Mucosa of stomach (tissue), 1 donor: ENCODE data around the gene SLC14A1.

Experiments used
- H3K27me3 ChIP-seq: one replicate; pipeline ENCODE4 v1.7.0; 2013; ENCODE audit warnings: mild to moderate bottlenecking, low read length; ENCODE audit not compliant: control insufficient read depth, insufficient read depth
- H3K36me3 ChIP-seq: one replicate; pipeline ENCODE4 v1.7.0; 2013; ENCODE audit warnings: low read length; ENCODE audit not compliant: control insufficient read depth, insufficient read depth
- H3K4me1 ChIP-seq: one replicate; pipeline ENCODE4 v1.7.0; 2013; ENCODE audit warnings: mild to moderate bottlenecking, low read length; ENCODE audit not compliant: control insufficient read depth, insufficient read depth
- H3K4me3 ChIP-seq: one replicate; pipeline ENCODE4 v1.7.0; 2013; ENCODE audit warnings: low read length
- H3K9ac ChIP-seq: one replicate; pipeline ENCODE4 v1.7.0; 2013; ENCODE audit warnings: mild to moderate bottlenecking, low read length, moderate library complexity
- H3K9me3 ChIP-seq: one replicate; pipeline ENCODE4 v1.7.0; 2013; ENCODE audit warnings: mild to moderate bottlenecking, low read length, moderate library complexity; ENCODE audit not compliant: control insufficient read depth
- donor health status: Pancreatic carcinoma.

Gene SLC14A1

GRCh38 chr18:45786941-45787340 lies 63.0 kb downstream of the SLC14A1 start:
- no peak overlapping the region for H3K9ac ChIP-seq
- H3K9me3 ChIP-seq, result no peaks in the 10 kb centered on the region
- H3K36me3 ChIP-seq, result no peaks in the 10 kb centered on the region
- H3K4me1 ChIP-seq, result no peaks in the 10 kb centered on the region
- H3K4me3 ChIP-seq, result no peak overlapping the region
- no peaks in the 10 kb centered on the region for H3K27me3 ChIP-seq

GRCh38 chr18:45787346-45787745 lies 63.4 kb downstream of the SLC14A1 start:
- no peaks in the 10 kb centered on the region for H3K27me3 ChIP-seq
- no peaks in the 10 kb centered on the region for H3K36me3 ChIP-seq
- H3K4me3 ChIP-seq, result no peak overlapping the region
- H3K4me1 ChIP-seq, result no peaks in the 10 kb centered on the region
- no peaks in the 10 kb centered on the region for H3K9me3 ChIP-seq
- no peak overlapping the region for H3K9ac ChIP-seq

- Histone ChIP-seq H3K4me3 (no peak overlapping the region), H3K9ac (no peak overlapping the region), H3K27me3 (no peaks in the 10 kb centered on the region), H3K36me3 (no peaks in the 10 kb centered on the region), H3K4me1 (no peaks in the 10 kb centered on the region), H3K9me3 (no peaks in the 10 kb centered on the region)
Measured at GRCh38 chr18:45788861-45789260, 64.9 kb downstream of the SLC14A1 start.

- H3K36me3 ChIP-seq, result no peaks in the 10 kb centered on the region
- H3K9me3 ChIP-seq, result no peaks in the 10 kb centered on the region
- H3K27me3 ChIP-seq, result no peaks in the 10 kb centered on the region
Measured at GRCh38 chr18:45792506-45793263, 68.7 kb downstream of the SLC14A1 start.

GRCh38 chr18:45793264-45793965 lies 69.4 kb downstream of the SLC14A1 start:
- no peaks in the 10 kb centered on the region for H3K27me3 ChIP-seq
- H3K9me3 ChIP-seq, result no peaks in the 10 kb centered on the region
- H3K36me3 ChIP-seq, result no peaks in the 10 kb centered on the region
- no peaks in the 10 kb centered on the region for H3K4me1 ChIP-seq
- no peak overlapping the region for H3K9ac ChIP-seq
- H3K4me3 ChIP-seq, result no peak overlapping the region

More at GRCh38 chr18:45792506-45793263, 68.7 kb downstream of the SLC14A1 start:
- no peak overlapping the region for H3K4me3 ChIP-seq
- H3K9ac ChIP-seq, result no peak overlapping the region
- no peaks in the 10 kb centered on the region for H3K4me1 ChIP-seq

- H3K9ac ChIP-seq, result no peak overlapping the region
- no peaks in the 10 kb centered on the region for H3K9me3 ChIP-seq
- no peaks in the 10 kb centered on the region for H3K36me3 ChIP-seq
- peaks cover 19% of the 10 kb centered on the region for H3K4me1 ChIP-seq
- H3K4me3 ChIP-seq, result no peak overlapping the region
- no peaks in the 10 kb centered on the region for H3K27me3 ChIP-seq
Measured at GRCh38 chr18:45801416-45802004, 77.5 kb downstream of the SLC14A1 start.
